Parathyroid adenoma (tissue), 2 donors: Measurements from ENCODE around the gene TKFC.

Source experiments
- H2AFZ ChIP-seq: fragments of 300-600 bp; sonication (generic); one replicate; pipeline ENCODE4 v1.7.0; 2017; ENCODE audit warnings: antibody characterized with exemption, mild to moderate bottlenecking
- H3K27ac ChIP-seq: fragments of 300-600 bp; sonication (generic); one replicate; pipeline ENCODE4 v1.7.0; 2017
- H3K27me3 ChIP-seq: fragments of 300-600 bp; sonication (generic); one replicate; pipeline ENCODE4 v1.7.0; 2017; ENCODE audit warnings: low read length; ENCODE audit not compliant: control insufficient read depth, insufficient read depth
- H3K36me3 ChIP-seq: fragments of 300-600 bp; sonication (generic); one replicate; pipeline ENCODE4 v1.7.0; 2017; ENCODE audit warnings: low read length; ENCODE audit not compliant: control insufficient read depth, insufficient read depth
- H3K4me1 ChIP-seq: fragments of 300-600 bp; sonication (generic); one replicate; pipeline ENCODE4 v1.7.0; 2017; ENCODE audit warnings: control low read depth
- H3K4me2 ChIP-seq: fragments of 300-600 bp; sonication (generic); one replicate; pipeline ENCODE4 v1.7.0; 2017; ENCODE audit warnings: low read length
- H3K4me3 ChIP-seq: fragments of 300-600 bp; sonication (generic); one replicate; pipeline ENCODE4 v1.7.0; 2017; ENCODE audit warnings: low read depth, low read length
- H3K79me2 ChIP-seq: fragments of 300-600 bp; sonication (generic); one replicate; pipeline ENCODE4 v1.7.0; 2017; ENCODE audit warnings: control low read depth
- H3K9ac ChIP-seq: fragments of 300-600 bp; sonication (generic); one replicate; pipeline ENCODE4 v1.7.0; 2017; ENCODE audit warnings: mild to moderate bottlenecking
- H3K9me3 ChIP-seq: fragments of 300-600 bp; sonication (generic); one replicate; pipeline ENCODE4 v1.7.0; 2017; ENCODE audit warnings: low read length; ENCODE audit not compliant: control insufficient read depth
- TF ChIP-seq, protein P1 (sequence below): fragments of 300-600 bp; sonication (generic); IDR thresholded peaks from one replicate; pipeline ENCODE4 v1.7.0; 2017; ENCODE audit warnings: antibody characterized with exemption, mild to moderate bottlenecking
- donor health status: primary hyperparathyroidism.

TKFC gene

GRCh38 chr11:61390161-61390560, 57.1 kb downstream of the TKFC start:
- H3K36me3 ChIP-seq = no peaks in the 10 kb centered on the region
- H3K4me1 ChIP-seq = peaks cover 3% of the 10 kb centered on the region
- no peak overlapping the region for H3K9ac ChIP-seq
- no peaks in the 10 kb centered on the region for H3K9me3 ChIP-seq
- H2AFZ ChIP-seq = no peak overlapping the region
- H3K4me2 ChIP-seq = no peak overlapping the region
- H3K79me2 ChIP-seq = no peaks in the 10 kb centered on the region
- no peak overlapping the region for H3K4me3 ChIP-seq
- H3K27me3 ChIP-seq = no peaks in the 10 kb centered on the region
- TF ChIP-seq, protein P1, sequence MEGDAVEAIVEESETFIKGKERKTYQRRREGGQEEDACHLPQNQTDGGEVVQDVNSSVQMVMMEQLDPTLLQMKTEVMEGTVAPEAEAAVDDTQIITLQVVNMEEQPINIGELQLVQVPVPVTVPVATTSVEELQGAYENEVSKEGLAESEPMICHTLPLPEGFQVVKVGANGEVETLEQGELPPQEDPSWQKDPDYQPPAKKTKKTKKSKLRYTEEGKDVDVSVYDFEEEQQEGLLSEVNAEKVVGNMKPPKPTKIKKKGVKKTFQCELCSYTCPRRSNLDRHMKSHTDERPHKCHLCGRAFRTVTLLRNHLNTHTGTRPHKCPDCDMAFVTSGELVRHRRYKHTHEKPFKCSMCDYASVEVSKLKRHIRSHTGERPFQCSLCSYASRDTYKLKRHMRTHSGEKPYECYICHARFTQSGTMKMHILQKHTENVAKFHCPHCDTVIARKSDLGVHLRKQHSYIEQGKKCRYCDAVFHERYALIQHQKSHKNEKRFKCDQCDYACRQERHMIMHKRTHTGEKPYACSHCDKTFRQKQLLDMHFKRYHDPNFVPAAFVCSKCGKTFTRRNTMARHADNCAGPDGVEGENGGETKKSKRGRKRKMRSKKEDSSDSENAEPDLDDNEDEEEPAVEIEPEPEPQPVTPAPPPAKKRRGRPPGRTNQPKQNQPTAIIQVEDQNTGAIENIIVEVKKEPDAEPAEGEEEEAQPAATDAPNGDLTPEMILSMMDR = no peak
- H3K27ac ChIP-seq = no peak overlapping the region

DNA sequence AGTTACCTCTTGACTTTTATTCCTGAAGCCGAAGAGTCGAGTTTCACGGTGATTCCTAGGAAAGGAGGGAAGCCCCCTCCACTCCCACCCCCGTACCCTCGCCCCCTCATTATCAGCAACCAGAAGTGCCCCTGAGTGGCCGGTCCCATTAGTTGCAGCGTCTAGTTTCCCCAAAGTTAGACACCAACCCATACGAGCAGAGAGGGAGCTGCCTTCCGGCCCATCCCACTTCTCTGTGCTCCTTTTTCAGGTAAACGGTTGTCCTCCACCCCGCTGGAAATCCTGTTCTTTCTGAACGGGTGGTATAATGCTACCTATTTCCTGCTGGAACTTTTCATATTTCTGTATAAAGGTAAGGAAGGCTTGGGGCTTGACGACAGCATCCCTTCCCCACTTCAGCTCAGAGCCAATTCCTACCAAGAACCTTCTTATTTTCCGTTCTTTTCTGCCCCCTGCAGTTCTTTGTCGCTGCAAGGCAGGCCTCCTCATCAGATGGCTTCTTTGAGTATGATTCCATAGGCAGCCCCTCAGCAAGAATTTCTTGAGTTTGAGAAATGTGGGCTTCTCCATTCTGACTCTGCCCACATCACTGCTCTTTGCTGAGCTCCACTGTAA, 60.1 kb downstream of the TKFC start:
- peak overlapping the region; percentile 84 for H3K27ac ChIP-seq
- no peaks in the 10 kb centered on the region for H3K9me3 ChIP-seq
- H3K4me3 ChIP-seq = peak overlapping the region; percentile 69
- H3K27me3 ChIP-seq = no peaks in the 10 kb centered on the region
- H3K36me3 ChIP-seq = no peaks in the 10 kb centered on the region
- H3K4me1 ChIP-seq = peaks cover 3% of the 10 kb centered on the region
- H3K4me2 ChIP-seq = peak overlapping the region; percentile 64
- no peaks in the 10 kb centered on the region for H3K79me2 ChIP-seq
- H2AFZ ChIP-seq = peak overlapping the region; percentile 88
- TF ChIP-seq, protein P1 = no peak
- H3K9ac ChIP-seq = peak overlapping the region; percentile 19
